HCT116 (cell line): ENCODE measurements around the gene SUSD3.

Experiments
- CBX3 ChIP-seq: IDR thresholded peaks from 2 replicates; pipeline ENCODE4 v1.6.1; 2012; ENCODE audit warnings: low read depth
- CEBPB ChIP-seq: IDR thresholded peaks from 2 replicates; pipeline ENCODE4 v1.6.1; 2012; ENCODE audit warnings: low read depth
- EGR1 ChIP-seq: IDR thresholded peaks from 2 replicates; pipeline ENCODE4 v1.6.1; 2012; ENCODE audit warnings: low read depth
- EZH2 ChIP-seq: fragments of 200-600 bp; sonication (generic); IDR thresholded peaks from 2 replicates; pipeline ENCODE4 v1.6.1; 2017; ENCODE audit warnings: antibody characterized with exemption, mixed run types
- JUND ChIP-seq: IDR thresholded peaks from 2 replicates; pipeline ENCODE4 v1.6.1; 2012
- POLR2A ChIP-seq: IDR thresholded peaks from 2 replicates; pipeline ENCODE4 v1.7.0; 2011; ENCODE audit warnings: borderline replicate concordance; ENCODE audit not compliant: insufficient read depth, insufficient read length; ENCODE audit errors: extremely low read depth
- SRF ChIP-seq: IDR thresholded peaks from 2 replicates; pipeline ENCODE4 v1.6.1; 2012; ENCODE audit warnings: low read depth
- TCF7L2 ChIP-seq: IDR thresholded peaks from 2 replicates; pipeline ENCODE4 v1.7.0; 2011; ENCODE audit warnings: borderline replicate concordance, inconsistent platforms; ENCODE audit not compliant: insufficient read depth, insufficient read length; ENCODE audit errors: extremely low read depth
- ZFX ChIP-seq: fragments of 450-650 bp; IDR thresholded peaks from 2 replicates; pipeline ENCODE4 v1.6.1; 2017
- TF ChIP-seq, protein P1 (sequence below), 3 experiments: fragments of 200-600 bp in 1 of 3; sonication (generic) in 1 of 3; IDR thresholded peaks in 2 of 3; conservative IDR thresholded peaks in 1 of 3; 2 replicates each; pipeline ENCODE4 v1.5.1; 2012 to 2017; ENCODE audit warnings: low read depth in 2 of 3, low read length in 2 of 3, antibody characterized with exemption in 1 of 3, borderline replicate concordance in 1 of 3, control low read depth in 1 of 3, mild to moderate bottlenecking in 1 of 3, mixed read lengths in 1 of 3, mixed run types in 1 of 3, moderate library complexity in 1 of 3; ENCODE audit not compliant: insufficient read depth in 1 of 3
- TF ChIP-seq, protein P2 (sequence below): IDR thresholded peaks from 2 replicates; pipeline ENCODE4 v1.6.1; 2012

DNA sequence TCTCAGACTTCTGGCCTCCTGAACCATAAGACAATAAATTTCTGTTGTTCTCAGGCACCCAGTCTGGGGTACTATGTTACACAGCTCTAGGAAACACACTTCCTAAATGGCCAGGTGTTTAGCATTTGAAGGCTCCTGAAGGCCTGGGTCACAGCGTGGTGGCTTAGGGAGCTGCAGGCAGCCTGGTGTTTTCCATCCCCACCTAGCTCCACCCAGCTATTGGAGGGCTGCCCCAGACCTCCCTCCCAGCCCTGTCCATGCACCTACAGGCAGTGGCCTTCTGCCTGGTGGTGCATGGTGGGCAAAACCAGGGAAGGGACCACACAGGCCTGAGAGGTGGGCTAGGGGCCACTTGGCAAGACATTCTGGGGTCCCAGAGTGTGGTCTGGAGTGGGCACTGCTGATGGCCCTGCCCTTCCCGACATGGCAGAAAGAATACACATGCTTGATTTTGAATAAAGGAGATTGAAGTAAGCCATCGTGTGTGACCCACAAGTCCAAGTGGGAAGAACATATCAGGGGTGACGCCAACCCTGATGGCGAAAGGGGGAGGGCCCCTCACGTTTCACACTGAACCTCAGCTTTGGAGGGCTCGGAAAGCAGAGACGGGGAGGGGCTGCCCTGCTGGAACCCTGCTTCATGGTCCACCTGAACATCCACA lies 1.3 kb upstream of the SUSD3 start:
- TF ChIP-seq, protein P1, sequence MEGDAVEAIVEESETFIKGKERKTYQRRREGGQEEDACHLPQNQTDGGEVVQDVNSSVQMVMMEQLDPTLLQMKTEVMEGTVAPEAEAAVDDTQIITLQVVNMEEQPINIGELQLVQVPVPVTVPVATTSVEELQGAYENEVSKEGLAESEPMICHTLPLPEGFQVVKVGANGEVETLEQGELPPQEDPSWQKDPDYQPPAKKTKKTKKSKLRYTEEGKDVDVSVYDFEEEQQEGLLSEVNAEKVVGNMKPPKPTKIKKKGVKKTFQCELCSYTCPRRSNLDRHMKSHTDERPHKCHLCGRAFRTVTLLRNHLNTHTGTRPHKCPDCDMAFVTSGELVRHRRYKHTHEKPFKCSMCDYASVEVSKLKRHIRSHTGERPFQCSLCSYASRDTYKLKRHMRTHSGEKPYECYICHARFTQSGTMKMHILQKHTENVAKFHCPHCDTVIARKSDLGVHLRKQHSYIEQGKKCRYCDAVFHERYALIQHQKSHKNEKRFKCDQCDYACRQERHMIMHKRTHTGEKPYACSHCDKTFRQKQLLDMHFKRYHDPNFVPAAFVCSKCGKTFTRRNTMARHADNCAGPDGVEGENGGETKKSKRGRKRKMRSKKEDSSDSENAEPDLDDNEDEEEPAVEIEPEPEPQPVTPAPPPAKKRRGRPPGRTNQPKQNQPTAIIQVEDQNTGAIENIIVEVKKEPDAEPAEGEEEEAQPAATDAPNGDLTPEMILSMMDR (IDR thresholded peaks at IDR 0.05 in 2 of 3, conservative IDR thresholded peaks at IDR 0.05 in 1 of 3; ENCODE audit: borderline replicate concordance in 1 of 3, insufficient read depth in 1 of 3, low read depth in 2 of 3, low read length in 2 of 3), result no peak
- no peak for TF ChIP-seq POLR2A
- no peak for TF ChIP-seq JUND
- TF ChIP-seq SRF, result no peak
- TF ChIP-seq, protein P2, sequence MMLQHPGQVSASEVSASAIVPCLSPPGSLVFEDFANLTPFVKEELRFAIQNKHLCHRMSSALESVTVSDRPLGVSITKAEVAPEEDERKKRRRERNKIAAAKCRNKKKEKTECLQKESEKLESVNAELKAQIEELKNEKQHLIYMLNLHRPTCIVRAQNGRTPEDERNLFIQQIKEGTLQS, result no peak
- no peak for TF ChIP-seq EZH2
- no peak for TF ChIP-seq CBX3
- no peak for TF ChIP-seq EGR1
- TF ChIP-seq CEBPB, result no peak
- no peak for TF ChIP-seq TCF7L2
- TF ChIP-seq ZFX, result no peak
